ENCODE measurements around the gene MYO7B. TPM values are rescaled to one million over a fixed set of nuclear protein-coding genes. Genes with fewer than 3 reads are reported as not detected.

MYO7B gene
- total RNA-seq, 1 donor from 2014 or later = 3.0 TPM

- no peak for TF ChIP-seq CTCF (IDR thresholded peaks at IDR 0.05)
- H3K4me1 Mint-ChIP-seq = peaks cover 49% of the 10 kb centered on the region
- no peaks in the 10 kb centered on the region for H3K9me3 Mint-ChIP-seq
- CTCF ChIA-PET = no interaction called here
- no peak overlapping the region for H3K4me3 Mint-ChIP-seq
- no peak for DNase-seq
- H3K27me3 Mint-ChIP-seq = no peaks in the 10 kb centered on the region
- peaks cover 68% of the 10 kb centered on the region for H3K36me3 Mint-ChIP-seq (ENCODE audit: low read depth)
- intact Hi-C loops (cut with micrococcal nuclease) = no loop called here
- POLR2A ChIA-PET = interaction anchor here (0.6 kb wide), 2 partner anchors 91 to 395 kb away, joined by 3 to 6 read pairs; no protein-coding TSS in a partner anchor
- no peak for ATAC-seq (ENCODE audit: low read depth)
- H3K27ac Mint-ChIP-seq = no peak overlapping the region
These were observed 21.0 kb upstream of the MYO7B start for GRCh38 chr2:127514485-127514884.

- intact Hi-C loops (cut with micrococcal nuclease) = no loop called here
- Mint-ChIP-seq H3K27me3 (no peaks in the 10 kb centered on the region), H3K9me3 (no peaks in the 10 kb centered on the region), H3K4me1 (peaks cover 43% of the 10 kb centered on the region), H3K4me3 (no peak overlapping the region), H3K36me3 (ENCODE audit: low read depth) (peaks cover 75% of the 10 kb centered on the region), H3K27ac (no peak overlapping the region)
- ATAC-seq (ENCODE audit: low read depth) (no peak), DNase-seq (no peak)
- TF ChIP-seq CTCF (IDR thresholded peaks at IDR 0.05) = no peak
- CTCF ChIA-PET = no interaction called here
- POLR2A ChIA-PET = interaction anchor here (0.7 kb wide), 1 partner anchor 11 kb away, joined by 3 read pairs; the partner anchor contains the start of gene IWS1
These were observed 20.0 kb upstream of the MYO7B start for GRCh38 chr2:127515383-127515915.

DNA sequence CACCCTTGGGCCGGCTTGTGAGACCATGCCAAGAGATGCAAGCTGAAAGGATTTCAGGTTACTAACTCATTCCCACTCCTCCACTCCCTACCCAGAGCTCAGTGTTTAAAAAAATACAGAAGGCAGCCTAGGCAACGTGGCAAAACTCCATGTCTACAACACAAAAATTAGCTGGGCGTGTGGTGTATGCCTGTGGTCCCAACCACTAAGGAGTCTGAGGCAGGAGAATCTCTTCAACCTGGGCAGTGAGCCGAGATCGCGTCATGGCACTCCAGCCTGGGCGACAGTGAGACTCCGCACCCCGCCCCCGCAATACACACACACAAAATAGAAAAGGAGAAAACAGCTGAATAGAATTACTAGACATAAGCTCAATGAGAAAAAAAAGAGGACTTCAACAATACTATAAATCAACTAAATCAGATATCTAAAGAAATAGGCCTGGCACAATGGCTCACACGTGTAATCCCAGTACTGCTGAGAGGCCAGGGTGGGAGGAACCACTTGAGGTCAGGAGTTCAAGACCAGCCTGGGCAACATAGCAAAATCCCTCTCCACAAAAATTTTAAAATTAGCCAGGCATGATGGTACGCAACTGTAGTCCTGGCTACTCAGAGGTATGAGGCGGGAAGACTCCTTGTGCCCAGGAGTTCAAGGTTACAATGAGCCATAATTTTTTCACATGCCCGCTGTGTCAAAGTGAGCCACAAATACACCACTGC, 19.3 kb upstream of the MYO7B start:
- ChIA-PET POLR2A (interaction anchor here (0.7 kb wide), 1 partner anchor 10 kb away, joined by 3 read pairs; the partner anchor contains the start of gene IWS1), CTCF (no interaction called here)
- ATAC-seq (ENCODE audit: low read depth) (no peak), DNase-seq (no peak)
- peaks cover 43% of the 10 kb centered on the region for H3K4me1 Mint-ChIP-seq
- intact Hi-C loops (cut with micrococcal nuclease) = no loop called here
- no peak overlapping the region for H3K4me3 Mint-ChIP-seq
- no peak for TF ChIP-seq CTCF (IDR thresholded peaks at IDR 0.05)
- H3K36me3 Mint-ChIP-seq (ENCODE audit: low read depth) = peaks cover 72% of the 10 kb centered on the region
- H3K27me3 Mint-ChIP-seq = no peaks in the 10 kb centered on the region
- no peak overlapping the region for H3K27ac Mint-ChIP-seq
- no peaks in the 10 kb centered on the region for H3K9me3 Mint-ChIP-seq

- TF ChIP-seq CTCF (IDR thresholded peaks at IDR 0.05) = no peak
These were observed 18.0 kb upstream of the MYO7B start for GRCh38 chr2:127517465-127517864.

DNA sequence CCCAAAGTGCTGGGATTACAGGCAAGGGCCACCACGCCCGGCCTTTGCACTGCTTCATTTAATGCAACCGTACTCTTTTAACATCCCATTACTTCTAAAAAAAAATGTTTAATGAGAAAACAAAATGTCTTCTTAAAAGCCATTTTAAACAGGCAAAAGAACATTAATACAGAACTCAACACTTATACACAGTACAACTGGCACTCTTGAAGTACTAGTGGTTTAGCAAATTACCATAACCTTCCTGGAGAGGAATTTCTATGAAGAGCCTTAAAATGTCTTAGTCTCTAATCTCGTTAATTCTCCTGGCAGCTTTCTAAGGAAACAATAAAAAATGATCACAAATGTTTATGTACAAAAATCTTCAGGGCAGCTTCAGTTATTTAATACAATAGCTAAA, 15.1 kb upstream of the MYO7B start:
- Mint-ChIP-seq H3K4me1 (peaks cover 40% of the 10 kb centered on the region), H3K36me3 (ENCODE audit: low read depth) (peaks cover 68% of the 10 kb centered on the region), H3K4me3 (no peak overlapping the region), H3K9me3 (no peaks in the 10 kb centered on the region), H3K27ac (no peak overlapping the region), H3K27me3 (no peaks in the 10 kb centered on the region)
- ATAC-seq (ENCODE audit: low read depth) (no peak), DNase-seq (no peak)
- ChIA-PET POLR2A (no interaction called here), CTCF (interaction anchor here (1.3 kb wide), 1 partner anchor 71 kb away, joined by 3 read pairs; no protein-coding TSS in a partner anchor)
- intact Hi-C loops (cut with micrococcal nuclease) = loop anchor here (10.0 kb wide), 1 partner anchor 294 kb away; the partner anchor contains the start of gene WDR33
- TF ChIP-seq CTCF (IDR thresholded peaks at IDR 0.05) = no peak

More at GRCh38 chr2:127517465-127517864, 18.0 kb upstream of the MYO7B start:
- POLR2A ChIA-PET = interaction anchor here (0.6 to 1.2 kb wide), 2 partner anchors 9 to 16 kb away, joined by 3 read pairs; partner anchors contain the start of gene IWS1
- no peak for ATAC-seq (ENCODE audit: low read depth)
- Mint-ChIP-seq H3K27ac (no peak overlapping the region), H3K9me3 (no peaks in the 10 kb centered on the region), H3K36me3 (ENCODE audit: low read depth) (peaks cover 74% of the 10 kb centered on the region), H3K4me1 (peaks cover 37% of the 10 kb centered on the region), H3K27me3 (no peaks in the 10 kb centered on the region), H3K4me3 (no peak overlapping the region)
- CTCF ChIA-PET = no interaction called here
- no peak for DNase-seq
- intact Hi-C loops (cut with micrococcal nuclease) = no loop called here

All from activated B cell treated with CpG ODN at 0.5 μM for 24 hours (primary cell).